B cell (primary cell): Measurements from ENCODE around the gene OSBPL1A. TPM values are rescaled to one million over a fixed set of nuclear protein-coding genes. Genes with fewer than 3 reads are reported as not detected.
A peak's percentile ranks its signal among the peaks of the same experiment; 100 is the strongest.

ENCODE experiments used
- ATAC-seq: fragments of 200-7000 bp; cut with Tn5 transposase; one replicate; pipeline ENCODE4 v1.10.0; 2021; ENCODE audit warnings: low read depth, mild to moderate bottlenecking, moderate number of reproducible peaks, moderate library complexity
- CTCF ChIA-PET: fragments of 350-600 bp; sonication (Branson Sonifier 250); formaldehyde crosslinking; loops from one replicate; lab custom pipeline; 2021; ENCODE audit warnings: antibody characterized with exemption, inconsistent platforms; lab: Charles Lee
- POLR2A ChIA-PET: fragments of 350-600 bp; sonication (Branson Sonifier 250); formaldehyde crosslinking; loops from one replicate; lab custom pipeline; 2021; ENCODE audit warnings: antibody characterized with exemption; lab: Charles Lee
- DNase-seq: peaks from one replicate; pipeline ENCODE4 v3.0.0; 2013
- H2AFZ ChIP-seq: 2 replicates; pipeline ENCODE4 v1.6.1; 2012; ENCODE audit warnings: mild to moderate bottlenecking, low read depth, low read length; ENCODE audit not compliant: insufficient read depth, poor library complexity, severe bottlenecking
- H3K27ac ChIP-seq, 2 donors: 1 replicate in 1 of 2; 2 replicates in 1 of 2; pipeline ENCODE4 v1.5.1; 2012 to 2013; ENCODE audit warnings: low read length in 2 of 2, mild to moderate bottlenecking in 2 of 2, moderate library complexity in 1 of 2
- H3K27me3 ChIP-seq, 4 experiments: fragments of 200-600 bp in 1 of 4; sonication (generic) in 1 of 4; replicated peaks in 1 of 4; 1 replicate in 2 of 4; 2 replicates in 2 of 4; pipeline versions ENCODE4 v1.6.1 to v1.7.0; 2013 to 2016; ENCODE audit warnings: low read length in 3 of 4, mild to moderate bottlenecking in 2 of 4, mixed read lengths in 1 of 4, moderate library complexity in 1 of 4; ENCODE audit not compliant: insufficient read depth in 4 of 4, control insufficient read depth in 3 of 4; ENCODE audit errors: control extremely low read depth in 1 of 4
- H3K36me3 ChIP-seq, 2 experiments: replicated peaks in 1 of 2; 1 replicate in 1 of 2; 2 replicates in 1 of 2; pipeline versions ENCODE4 v1.6.1 to v1.7.1; 2013; ENCODE audit warnings: low read length in 1 of 2; ENCODE audit not compliant: insufficient read depth in 2 of 2, control insufficient read depth in 1 of 2; ENCODE audit errors: control extremely low read depth in 1 of 2, extremely low read depth in 1 of 2
- H3K4me1 ChIP-seq, 2 donors: fragments of 200-600 bp in 1 of 2; sonication (generic) in 1 of 2; 1 replicate in 1 of 2; 2 replicates in 1 of 2; pipeline versions ENCODE4 v1.5.1 to v1.6.1; 2013 to 2017; ENCODE audit warnings: low read length in 2 of 2; ENCODE audit not compliant: control insufficient read depth in 2 of 2, insufficient read depth in 2 of 2
- H3K4me2 ChIP-seq: replicated peaks from 2 replicates; pipeline ENCODE3; 2012; ENCODE audit warnings: mild to moderate bottlenecking, low read depth, low read length; ENCODE audit not compliant: poor library complexity, severe bottlenecking
- H3K4me3 ChIP-seq, 5 experiments: fragments of 200-600 bp in 1 of 5; sonication (generic) in 1 of 5; 1 replicate in 3 of 5; 2 replicates in 2 of 5; pipeline versions ENCODE4 v1.5.1 to v1.7.0; 2011 to 2016; ENCODE audit warnings: low read length in 4 of 5, mild to moderate bottlenecking in 4 of 5, low read depth in 2 of 5, control low read depth in 1 of 5, moderate library complexity in 1 of 5; ENCODE audit not compliant: insufficient read depth in 1 of 5; ENCODE audit errors: control extremely low read depth in 1 of 5, extremely low read depth in 1 of 5
- H3K79me2 ChIP-seq: fragments of 200-600 bp; sonication (generic); one replicate; pipeline ENCODE4 v1.6.0; 2016; ENCODE audit warnings: low read length; ENCODE audit not compliant: control insufficient read depth, insufficient read depth
- H3K9ac ChIP-seq: fragments of 200-600 bp; sonication (generic); 2 replicates; pipeline ENCODE4 v1.6.1; 2017; ENCODE audit warnings: mild to moderate bottlenecking, low read length, moderate library complexity
- H3K9me3 ChIP-seq, 3 donors: one replicate each; pipeline versions ENCODE4 v1.6.1 to v1.7.1; 2013; ENCODE audit warnings: low read length in 2 of 3; ENCODE audit not compliant: control insufficient read depth in 2 of 3, insufficient read depth in 1 of 3; ENCODE audit errors: control extremely low read depth in 1 of 3
- H4K20me1 ChIP-seq: 2 replicates; pipeline ENCODE4 v1.6.0; 2012; ENCODE audit warnings: mild to moderate bottlenecking, low read length; ENCODE audit not compliant: insufficient read depth, control insufficient read depth, poor library complexity, severe bottlenecking
- H3K27ac Mint-ChIP-seq: one replicate; pipeline ENCODE4 v1.8.0; 2021; ENCODE audit warnings: mixed read lengths
- H3K27me3 Mint-ChIP-seq: one replicate; pipeline ENCODE4 v1.8.0; 2021; ENCODE audit warnings: mixed read lengths
- H3K4me1 Mint-ChIP-seq: one replicate; pipeline ENCODE4 v1.8.0; 2021; ENCODE audit warnings: mixed read lengths
- H3K4me3 Mint-ChIP-seq: one replicate; pipeline ENCODE4 v1.8.0; 2021; ENCODE audit warnings: mixed read lengths
- H3K9me3 Mint-ChIP-seq: one replicate; pipeline ENCODE4 v1.8.0; 2022; ENCODE audit warnings: mixed read lengths; ENCODE audit not compliant: insufficient read depth
- EZH2 ChIP-seq: IDR thresholded peaks from 2 replicates; pipeline ENCODE4 v1.6.1; 2012; ENCODE audit warnings: borderline replicate concordance, low read depth, mild to moderate bottlenecking, moderate library complexity, low read length; ENCODE audit not compliant: insufficient read depth, poor library complexity, severe bottlenecking
- WGBS: methylation state at CpG from one replicate; pipeline ENCODE4 v1.1.5; 2013; ENCODE audit warnings: missing lambda C conversion rate; ENCODE audit not compliant: insufficient coverage; 5-methylcytosine and 5-hydroxymethylcytosine counted together
- intact Hi-C: fragments of 100-400 bp; cut with micrococcal nuclease; formaldehyde crosslinking; loops from one replicate; pipeline ENCODE4 v1.10.0; 2022
- polyA plus RNA-seq: library from polyadenylated mRNA; depleted of rRNA; stranded (reverse); fragments of >200 nt; gene quantifications from 2 replicates; pipeline ENCODE4 v1.2.3, GENCODE V29; 2012
- total RNA-seq, 2 donors: library from RNA; stranded (reverse); fragments of 120-200 nt in 1 of 2; gene quantifications; 1 replicate in 1 of 2; 2 replicates in 1 of 2; pipeline versions ENCODE4 v1.2.3 to v1.2.4, GENCODE V29; 2013 to 2022
- TF ChIP-seq, protein P1 (sequence below): fragments of 200-600 bp; IDR thresholded peaks from one replicate; pipeline ENCODE4 v1.8.0; 2022; ENCODE audit warnings: antibody characterized with exemption, mild to moderate bottlenecking

Gene OSBPL1A
- total and polyA plus RNA-seq, 2 donors (not counting 1 experiment from before 2014, with no cell fraction given): 0.57 to 0.86 TPM

DNA sequence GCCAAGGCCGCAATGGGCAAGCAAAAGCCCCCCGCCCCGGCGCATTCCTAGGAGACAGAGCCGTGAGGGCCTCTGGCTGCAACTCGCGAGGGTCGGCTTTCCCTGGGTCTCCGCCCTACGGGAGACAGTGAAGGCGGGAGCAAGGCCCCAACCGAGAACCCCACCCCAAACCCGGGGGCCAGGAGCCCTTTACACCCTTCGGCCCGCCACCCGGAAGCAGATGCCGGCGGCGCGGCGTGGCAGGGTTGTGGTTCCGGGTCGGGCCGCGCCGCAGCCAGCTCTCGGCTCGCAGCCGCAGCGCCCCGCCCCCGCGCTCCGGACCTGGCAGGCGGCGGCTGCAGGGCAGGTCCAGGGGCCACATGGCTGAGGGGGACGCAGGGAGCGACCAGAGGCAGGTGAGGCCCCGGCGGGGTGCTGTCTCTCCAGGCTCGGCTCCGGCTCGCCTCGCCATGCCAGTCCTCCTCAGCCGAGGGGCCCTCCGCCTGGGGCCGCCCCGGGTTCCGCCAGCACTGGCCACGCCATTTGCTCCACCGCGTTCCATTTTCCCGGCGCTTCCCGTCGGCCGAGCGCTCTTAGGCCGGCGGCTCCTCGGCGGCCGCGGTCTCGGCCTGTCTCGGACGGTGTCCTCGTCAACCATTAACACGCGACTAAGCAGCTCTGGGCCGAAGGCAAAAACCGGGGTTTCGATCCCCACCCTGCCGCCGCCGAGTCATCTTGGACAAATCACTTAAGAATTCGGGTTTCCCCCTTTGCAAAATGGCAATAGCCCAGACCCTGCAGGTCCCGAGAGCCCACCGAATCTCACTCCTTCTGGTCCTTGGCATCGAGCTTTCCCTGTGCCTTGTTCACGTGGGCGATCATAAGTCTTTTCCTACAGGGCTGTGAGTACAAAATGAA is 29.0 kb upstream of the OSBPL1A start, which contains the start of gene IMPACT:
IMPACT (plus strand) TSS at position 273 of the 897 bp plus-strand sequence; CDS start at position 360, 87 bp downstream.
- ChIA-PET CTCF (interaction anchor here (1.0 kb wide), 1 partner anchor 62 kb away, joined by 4 read pairs; no protein-coding TSS in a partner anchor), POLR2A (interaction anchor here (0.9 kb wide), 1 partner anchor 29 kb away, joined by 3 read pairs; the partner anchor contains the start of gene OSBPL1A)
- Mint-ChIP-seq H3K27ac (peak within 1 kb of the TSS; percentile 92), H3K4me3 (peak within 1 kb of the TSS; percentile 93), H3K27me3 (peaks cover 28% of the 10 kb centered on the region), H3K4me1 (peaks cover 14% of the 10 kb centered on the region), H3K9me3 (peaks cover 3% of the 10 kb centered on the region)
- peaks cover 0 to 19% (median 11%) of the 10 kb centered on the region in 4 experiments for H3K27me3 ChIP-seq
- peak within 1 kb of the TSS; percentile 66 to 94 (median 79) for H3K4me3 ChIP-seq
- DNase-seq (peak; percentile 90), ATAC-seq (peak; percentile 82)
- peaks cover 2% of the 10 kb centered on the region for H3K79me2 ChIP-seq
- peaks cover 1 to 5% (median 2%) of the 10 kb centered on the region in 3 donors for H3K9me3 ChIP-seq
- WGBS: 3% methylated on average over 82 of the region's 82 CpGs
- intact Hi-C loops: loop anchor here (2.0 to 10.0 kb wide), 2 partner anchors 28 to 452 kb away; no protein-coding TSS in a partner anchor
- H4K20me1 ChIP-seq: no peaks in the 10 kb centered on the region
- TF ChIP-seq, protein P1, sequence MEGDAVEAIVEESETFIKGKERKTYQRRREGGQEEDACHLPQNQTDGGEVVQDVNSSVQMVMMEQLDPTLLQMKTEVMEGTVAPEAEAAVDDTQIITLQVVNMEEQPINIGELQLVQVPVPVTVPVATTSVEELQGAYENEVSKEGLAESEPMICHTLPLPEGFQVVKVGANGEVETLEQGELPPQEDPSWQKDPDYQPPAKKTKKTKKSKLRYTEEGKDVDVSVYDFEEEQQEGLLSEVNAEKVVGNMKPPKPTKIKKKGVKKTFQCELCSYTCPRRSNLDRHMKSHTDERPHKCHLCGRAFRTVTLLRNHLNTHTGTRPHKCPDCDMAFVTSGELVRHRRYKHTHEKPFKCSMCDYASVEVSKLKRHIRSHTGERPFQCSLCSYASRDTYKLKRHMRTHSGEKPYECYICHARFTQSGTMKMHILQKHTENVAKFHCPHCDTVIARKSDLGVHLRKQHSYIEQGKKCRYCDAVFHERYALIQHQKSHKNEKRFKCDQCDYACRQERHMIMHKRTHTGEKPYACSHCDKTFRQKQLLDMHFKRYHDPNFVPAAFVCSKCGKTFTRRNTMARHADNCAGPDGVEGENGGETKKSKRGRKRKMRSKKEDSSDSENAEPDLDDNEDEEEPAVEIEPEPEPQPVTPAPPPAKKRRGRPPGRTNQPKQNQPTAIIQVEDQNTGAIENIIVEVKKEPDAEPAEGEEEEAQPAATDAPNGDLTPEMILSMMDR: no peak
- TF ChIP-seq EZH2: no peak
- peak within 1 kb of the TSS; percentile 100 for H2AFZ ChIP-seq
- peak within 1 kb of the TSS; percentile 85 for H3K9ac ChIP-seq
- H3K4me1 ChIP-seq: peaks cover 12 to 13% of the 10 kb centered on the region in 2 donors
- peak within 1 kb of the TSS; percentile 48 to 60 for H3K27ac ChIP-seq
- H3K4me2 ChIP-seq: peak within 1 kb of the TSS; percentile 87
- no peaks in the 10 kb centered on the region for H3K36me3 ChIP-seq
